ENCODE data around the gene ABCA12.

ABCA12 gene

GRCh38 chr2:214904176-214904575 is 234.2 kb downstream of the ABCA12 start:
- no peaks in the 10 kb centered on the region for H3K27me3 ChIP-seq (replicated peaks)
- no peak overlapping the region for H3K4me3 ChIP-seq (ENCODE audit: low read depth, low read length)
- DNase-seq = no peak
- no peak overlapping the region for H3K27ac ChIP-seq
- H3K36me3 ChIP-seq (replicated peaks) = no peaks in the 10 kb centered on the region
- TF ChIP-seq CTCF (IDR thresholded peaks at IDR 0.05; ENCODE audit: low read depth, low read length, missing control alignments) = no peak
- in situ Hi-C loops (cut with HindIII; ENCODE audit: low pct_ligation_motif_present, low sequenced_read_pairs) = no loop called here

- in situ Hi-C loops (cut with HindIII; ENCODE audit: low pct_ligation_motif_present, low sequenced_read_pairs) = no loop called here
- DNase-seq = no peak
- no peaks in the 10 kb centered on the region for H3K36me3 ChIP-seq (replicated peaks)
- no peak overlapping the region for H3K27ac ChIP-seq
- TF ChIP-seq CTCF (IDR thresholded peaks at IDR 0.05; ENCODE audit: low read depth, low read length, missing control alignments) = no peak
- no peak overlapping the region for H3K4me3 ChIP-seq (ENCODE audit: low read depth, low read length)
- no peaks in the 10 kb centered on the region for H3K27me3 ChIP-seq (replicated peaks)
Measured at GRCh38 chr2:214902286-214902685, 236.1 kb downstream of the ABCA12 start.

- no peak for DNase-seq
- TF ChIP-seq CTCF (IDR thresholded peaks at IDR 0.05; ENCODE audit: low read depth, low read length, missing control alignments) = no peak
- H3K36me3 ChIP-seq (replicated peaks) = no peaks in the 10 kb centered on the region
- in situ Hi-C loops (cut with HindIII; ENCODE audit: low pct_ligation_motif_present, low sequenced_read_pairs) = no loop called here
- H3K27me3 ChIP-seq (replicated peaks) = no peaks in the 10 kb centered on the region
- no peak overlapping the region for H3K27ac ChIP-seq
- H3K4me3 ChIP-seq (ENCODE audit: low read depth, low read length) = no peak overlapping the region
Measured at GRCh38 chr2:214899751-214900150, 238.7 kb downstream of the ABCA12 start.

GRCh38 chr2:214896274-214896673 is 242.2 kb downstream of the ABCA12 start:
- DNase-seq = no peak
- Histone ChIP-seq H3K4me3 (ENCODE audit: low read depth, low read length) (no peak overlapping the region), H3K36me3 (replicated peaks) (no peaks in the 10 kb centered on the region), H3K27me3 (replicated peaks) (no peaks in the 10 kb centered on the region), H3K27ac (no peak overlapping the region)
- in situ Hi-C loops (cut with HindIII; ENCODE audit: low pct_ligation_motif_present, low sequenced_read_pairs) = no loop called here
- TF ChIP-seq CTCF (IDR thresholded peaks at IDR 0.05; ENCODE audit: low read depth, low read length, missing control alignments) = no peak

GRCh38 chr2:214895469-214895868 is 243.0 kb downstream of the ABCA12 start:
- Histone ChIP-seq H3K27me3 (replicated peaks) (no peaks in the 10 kb centered on the region), H3K36me3 (replicated peaks) (no peaks in the 10 kb centered on the region), H3K4me3 (ENCODE audit: low read depth, low read length) (no peak overlapping the region), H3K27ac (no peak overlapping the region)
- no peak for DNase-seq
- TF ChIP-seq CTCF (IDR thresholded peaks at IDR 0.05; ENCODE audit: low read depth, low read length, missing control alignments) = no peak
- in situ Hi-C loops (cut with HindIII; ENCODE audit: low pct_ligation_motif_present, low sequenced_read_pairs) = no loop called here

GRCh38 chr2:214889301-214889700 is 249.1 kb downstream of the ABCA12 start:
- no peaks in the 10 kb centered on the region for H3K27me3 ChIP-seq (replicated peaks)
- no peak overlapping the region for H3K4me3 ChIP-seq (ENCODE audit: low read depth, low read length)
- no peak overlapping the region for H3K27ac ChIP-seq
- in situ Hi-C loops (cut with HindIII; ENCODE audit: low pct_ligation_motif_present, low sequenced_read_pairs) = no loop called here
- DNase-seq = no peak
- H3K36me3 ChIP-seq (replicated peaks) = no peaks in the 10 kb centered on the region
- no peak for TF ChIP-seq CTCF (IDR thresholded peaks at IDR 0.05; ENCODE audit: low read depth, low read length, missing control alignments)

All from brain microvascular endothelial cell (primary cell).